SW480 (cell line): Measurements from ENCODE around the gene TRIP10.
"Not testable (repeated sequence)": the region's sequence is repeated elsewhere in the genome, so short reads cannot be mapped to it uniquely, and the experiment has no call there.

Experiments
- DNase-seq: peaks from one replicate; pipeline ENCODE4 v3.0.0-alpha.2; 2016; ENCODE audit warnings: low spot score

The TRIP10 gene

GRCh38 chr19:6768236-6768785 lies 28.8 kb downstream of the TRIP10 start:
- no peak for DNase-seq

GRCh38 chr19:6769006-6769619 lies 29.6 kb downstream of the TRIP10 start:
- no peak for DNase-seq

GRCh38 chr19:6771648-6772027 lies 32.2 kb downstream of the TRIP10 start:
- DNase-seq: not testable (repeated sequence)

- no peak for DNase-seq
Measured at GRCh38 chr19:6772028-6772865, 32.8 kb downstream of the TRIP10 start, which contains the start of gene VAV1. TSS of gene VAV1 (plus strand) at chr19:6772708. CDS start at chr19:6772808, 100 bp downstream.

GRCh38 chr19:6772866-6773322 lies 33.4 kb downstream of the TRIP10 start:
- no peak for DNase-seq

GRCh38 chr19:6773323-6773931 lies 33.9 kb downstream of the TRIP10 start:
- no peak for DNase-seq

GRCh38 chr19:6774821-6775707 lies 35.6 kb downstream of the TRIP10 start:
- DNase-seq: no peak

- DNase-seq: not testable (repeated sequence)
Measured at GRCh38 chr19:6776045-6776444, 36.6 kb downstream of the TRIP10 start.

- DNase-seq: no peak
Measured at GRCh38 chr19:6776999-6777398, 37.5 kb downstream of the TRIP10 start.

- no peak for DNase-seq
Measured at GRCh38 chr19:6777434-6777833, 38.0 kb downstream of the TRIP10 start.

GRCh38 chr19:6778386-6778785 lies 38.9 kb downstream of the TRIP10 start:
- no peak for DNase-seq

GRCh38 chr19:6779206-6779605 lies 39.7 kb downstream of the TRIP10 start:
- no peak for DNase-seq

GRCh38 chr19:6787393-6787792 lies 47.9 kb downstream of the TRIP10 start:
- DNase-seq: no peak

GRCh38 chr19:6788896-6789295 lies 49.4 kb downstream of the TRIP10 start:
- no peak for DNase-seq

- no peak for DNase-seq
Measured at GRCh38 chr19:6790194-6791128, 51.0 kb downstream of the TRIP10 start.

GRCh38 chr19:6791237-6791636 lies 51.8 kb downstream of the TRIP10 start:
- DNase-seq: no peak

- DNase-seq: no peak
Measured at GRCh38 chr19:6793411-6793810, 53.9 kb downstream of the TRIP10 start.

- DNase-seq: no peak
Measured at GRCh38 chr19:6793973-6794372, 54.5 kb downstream of the TRIP10 start.

GRCh38 chr19:6794686-6795431 lies 55.4 kb downstream of the TRIP10 start:
- DNase-seq: no peak

GRCh38 chr19:6796278-6796677 lies 56.8 kb downstream of the TRIP10 start:
- DNase-seq: no peak
